T-cell (primary cell): ENCODE data around the gene TOMM20. TPM values are rescaled to one million over a fixed set of nuclear protein-coding genes. Genes with fewer than 3 reads are reported as not detected.
A peak's percentile ranks its signal among the peaks of the same experiment; 100 is the strongest.

Experiments used
- ATAC-seq, 4 experiments: fragments of 200-7000 bp in 3 of 4; fragments of 150-1000 bp in 1 of 4; cut with Tn5 transposase; replicated peaks in 1 of 4; 1 replicate in 3 of 4; 2 replicates in 1 of 4; pipeline ENCODE4 v1.10.0; 2021; ENCODE audit warnings: moderate library complexity in 3 of 4, mild to moderate bottlenecking in 2 of 4, moderate number of reproducible peaks in 1 of 4
- CTCF ChIA-PET, 2 donors: fragments of 300-600 bp; sonication (Branson Sonifier 250); formaldehyde crosslinking; loops; one replicate each; lab custom pipeline; 2022; ENCODE audit warnings: antibody characterized with exemption in 2 of 2; lab: Charles Lee
- POLR2A ChIA-PET, 2 donors: fragments of 300-600 bp; sonication (Branson Sonifier 250); formaldehyde crosslinking; loops; one replicate each; lab custom pipeline; 2022; ENCODE audit warnings: antibody characterized with exemption in 2 of 2; lab: Charles Lee
- DNase-seq, 35 experiments: peaks; one replicate each; pipeline versions ENCODE4 v3.0.0 to v3.0.0-alpha.2; 2013 to 2023
- H3K27ac ChIP-seq: one replicate; pipeline ENCODE4 v1.5.1; 2013; ENCODE audit warnings: low read length
- H3K27me3 ChIP-seq, 2 experiments: replicated peaks in 1 of 2; 1 replicate in 1 of 2; 2 replicates in 1 of 2; pipeline versions ENCODE4 v1.6.1 to v1.7.0; 2013; ENCODE audit warnings: low read length in 1 of 2, mixed read lengths in 1 of 2; ENCODE audit not compliant: control insufficient read depth in 2 of 2, insufficient read depth in 2 of 2; ENCODE audit errors: extremely low read depth in 1 of 2
- H3K36me3 ChIP-seq, 2 donors: 1 replicate in 1 of 2; 2 replicates in 1 of 2; pipeline versions ENCODE4 v1.6.1 to v1.7.0; 2013; ENCODE audit warnings: low read length in 1 of 2; ENCODE audit not compliant: control insufficient read depth in 2 of 2, insufficient read depth in 1 of 2; ENCODE audit errors: extremely low read depth in 1 of 2
- H3K4me1 ChIP-seq, 2 experiments: 1 replicate in 1 of 2; 2 replicates in 1 of 2; pipeline versions ENCODE4 v1.6.1 to v1.7.0; 2013; ENCODE audit warnings: low read length in 2 of 2, mixed read lengths in 1 of 2; ENCODE audit not compliant: insufficient read depth in 2 of 2, control insufficient read depth in 1 of 2; ENCODE audit errors: extremely low read depth in 1 of 2
- H3K4me3 ChIP-seq, 2 donors: 1 replicate in 1 of 2; 2 replicates in 1 of 2; pipeline versions ENCODE4 v1.5.1 to v1.7.0; 2013; ENCODE audit warnings: mild to moderate bottlenecking in 2 of 2, low read length in 1 of 2, moderate library complexity in 1 of 2; ENCODE audit not compliant: control insufficient read depth in 1 of 2; ENCODE audit errors: extremely low read depth in 1 of 2
- H3K9me3 ChIP-seq: 2 replicates; pipeline ENCODE4 v1.7.0; 2013
- H3K27ac Mint-ChIP-seq, 2 donors: one replicate each; pipeline ENCODE4 v1.8.0; 2020 to 2021; ENCODE audit warnings: mild to moderate bottlenecking in 2 of 2, mixed read lengths in 2 of 2
- H3K27me3 Mint-ChIP-seq, 2 donors: one replicate each; pipeline ENCODE4 v1.8.0; 2021 to 2022; ENCODE audit warnings: mixed read lengths in 2 of 2
- H3K36me3 Mint-ChIP-seq: one replicate; pipeline ENCODE4 v1.8.0; 2021; ENCODE audit warnings: mixed read lengths
- H3K4me1 Mint-ChIP-seq, 3 donors: one replicate each; pipeline ENCODE4 v1.8.0; 2020 to 2022; ENCODE audit warnings: mixed read lengths in 3 of 3, mild to moderate bottlenecking in 1 of 3
- H3K4me3 Mint-ChIP-seq, 3 donors: one replicate each; pipeline ENCODE4 v1.8.0; 2020 to 2022; ENCODE audit warnings: mild to moderate bottlenecking in 3 of 3, mixed read lengths in 3 of 3, moderate library complexity in 3 of 3
- H3K9me3 Mint-ChIP-seq, 3 donors: one replicate each; pipeline ENCODE4 v1.8.0; 2020 to 2022; ENCODE audit warnings: mixed read lengths in 3 of 3
- WGBS: methylation state at CpG from one replicate; pipeline ENCODE4 v1.1.5; 2013; ENCODE audit warnings: missing lambda C conversion rate; ENCODE audit not compliant: insufficient coverage; 5-methylcytosine and 5-hydroxymethylcytosine counted together
- total RNA-seq, 35 experiments: library from RNA in 6 of 35; stranded (reverse) in 6 of 35; fragments of 120-200 nt in 1 of 35; gene quantifications; one replicate each; pipeline versions ENCODE4 v1.2.1 to v1.2.4 and lab custom pipeline; 2013 to 2026

Gene TOMM20
- total RNA-seq, 5 donors from 2014 or later (not counting 1 experiment from before 2014, with no cell fraction given), result 81.7 to 115 (median 106) TPM

- no peak overlapping the region for H3K4me3 ChIP-seq
- peaks cover 22 to 86% of the 10 kb centered on the region in 2 donors for H3K36me3 ChIP-seq
- no peaks in the 10 kb centered on the region for H3K9me3 ChIP-seq
- Mint-ChIP-seq H3K4me1 (peaks cover 16 to 23% (median 22%) of the 10 kb centered on the region in 3 donors), H3K27me3 (no peaks in the 10 kb centered on the region), H3K27ac (peak overlapping the region in 1 of 2 donors; percentile 52), H3K9me3 (no peaks in the 10 kb centered on the region), H3K4me3 (no peak overlapping the region), H3K36me3 (peaks cover 44% of the 10 kb centered on the region)
- ChIA-PET POLR2A (interaction anchor here in 1 of 2 donors (0.6 kb wide), 1 partner anchor 114 kb away, joined by 3 read pairs; no protein-coding TSS in a partner anchor), CTCF (interaction anchor here in 1 of 2 donors (0.6 kb wide), 1 partner anchor 55 kb away, joined by 3 read pairs; no protein-coding TSS in a partner anchor)
- no peak overlapping the region for H3K27ac ChIP-seq
- H3K27me3 ChIP-seq, result no peaks in the 10 kb centered on the region
- no peak for ATAC-seq
- peaks cover 0 to 2% of the 10 kb centered on the region in 2 experiments for H3K4me1 ChIP-seq
- no CpG with 5 or more reads among the region's 4 CpGs for WGBS
- DNase-seq, result no peak
Observed at GRCh38 chr1:235147269-235147668, 18.6 kb upstream of the TOMM20 start.

GRCh38 chr1:235145639-235146038, 17.0 kb upstream of the TOMM20 start:
- H3K9me3 Mint-ChIP-seq, result no peaks in the 10 kb centered on the region
- peak overlapping the region in 1 of 2 donors; percentile 28 for H3K27ac Mint-ChIP-seq
- H3K4me1 Mint-ChIP-seq, result peaks cover 6 to 15% (median 11%) of the 10 kb centered on the region in 3 donors
- H3K36me3 Mint-ChIP-seq, result peaks cover 42% of the 10 kb centered on the region
- H3K27me3 Mint-ChIP-seq, result no peaks in the 10 kb centered on the region
- POLR2A ChIA-PET, result interaction anchor here (0.6 to 0.7 kb wide), 5 partner anchors 24 to 1135 kb away, joined by 3 to 14 read pairs (median 5); no protein-coding TSS in a partner anchor
- Histone ChIP-seq H3K4me1 (peaks cover 0 to under 1% of the 10 kb centered on the region in 2 experiments), H3K36me3 (peaks cover 16 to 78% of the 10 kb centered on the region in 2 donors), H3K4me3 (no peak overlapping the region), H3K27ac (no peak overlapping the region), H3K9me3 (no peaks in the 10 kb centered on the region), H3K27me3 (no peaks in the 10 kb centered on the region)
- no peak for ATAC-seq
- DNase-seq, result no peak
- CTCF ChIA-PET, result interaction anchor here (0.6 to 0.7 kb wide), 4 partner anchors 28 to 270 kb away, joined by 3 to 6 read pairs (median 4); no protein-coding TSS in a partner anchor
- no CpG with 5 or more reads among the region's 6 CpGs for WGBS
- H3K4me3 Mint-ChIP-seq, result no peak overlapping the region

GRCh38 chr1:235142991-235143390, 14.4 kb upstream of the TOMM20 start:
- CTCF ChIA-PET, result interaction anchor here (0.7 kb wide), 2 partner anchors 97 to 779 kb away, joined by 3 to 5 read pairs; no protein-coding TSS in a partner anchor
- Histone ChIP-seq H3K36me3 (peaks cover 16 to 76% of the 10 kb centered on the region in 2 donors), H3K27me3 (no peaks in the 10 kb centered on the region), H3K9me3 (no peaks in the 10 kb centered on the region), H3K4me3 (no peak overlapping the region), H3K27ac (no peak overlapping the region), H3K4me1 (no peaks in the 10 kb centered on the region)
- POLR2A ChIA-PET, result interaction anchor here in 1 of 2 donors (0.7 kb wide), 1 partner anchor 10 kb away, joined by 5 read pairs; no protein-coding TSS in a partner anchor
- H3K27ac Mint-ChIP-seq, result no peak overlapping the region
- no peak overlapping the region for H3K4me3 Mint-ChIP-seq
- 90% methylated on average over 2 of the region's 4 CpGs for WGBS
- H3K9me3 Mint-ChIP-seq, result no peaks in the 10 kb centered on the region
- no peaks in the 10 kb centered on the region for H3K27me3 Mint-ChIP-seq
- ATAC-seq, result no peak
- H3K36me3 Mint-ChIP-seq, result peaks cover 52% of the 10 kb centered on the region
- DNase-seq, result no peak
- H3K4me1 Mint-ChIP-seq, result peaks cover 7 to 15% (median 14%) of the 10 kb centered on the region in 3 donors

- H3K27me3 Mint-ChIP-seq, result no peaks in the 10 kb centered on the region
- H3K4me3 ChIP-seq, result no peak overlapping the region
- H3K4me3 Mint-ChIP-seq, result no peak overlapping the region
- ChIA-PET POLR2A (interaction anchor here (0.6 to 1.1 kb wide), 2 partner anchors 12 to 20 kb away, joined by 4 to 5 read pairs; no protein-coding TSS in a partner anchor), CTCF (interaction anchor here (0.6 to 1.0 kb wide), 2 partner anchors 9 to 28 kb away, joined by 3 read pairs; no protein-coding TSS in a partner anchor)
- 100% methylated on average over 3 of the region's 5 CpGs for WGBS
- H3K36me3 Mint-ChIP-seq, result peaks cover 66% of the 10 kb centered on the region
- no peaks in the 10 kb centered on the region for H3K4me1 ChIP-seq
- no peaks in the 10 kb centered on the region for H3K27me3 ChIP-seq
- DNase-seq (no peak), ATAC-seq (no peak)
- peak overlapping the region in 1 of 2 donors; percentile 28 for H3K27ac Mint-ChIP-seq
- H3K36me3 ChIP-seq, result peaks cover 15 to 71% of the 10 kb centered on the region in 2 donors
- peaks cover 7 to 15% (median 10%) of the 10 kb centered on the region in 3 donors for H3K4me1 Mint-ChIP-seq
- no peaks in the 10 kb centered on the region for H3K9me3 Mint-ChIP-seq
- no peaks in the 10 kb centered on the region for H3K9me3 ChIP-seq
- no peak overlapping the region for H3K27ac ChIP-seq
Observed at GRCh38 chr1:235139315-235139714, 10.7 kb upstream of the TOMM20 start.

GRCh38 chr1:235138821-235139220, 10.2 kb upstream of the TOMM20 start:
- H3K4me1 Mint-ChIP-seq, result peaks cover 7 to 13% (median 10%) of the 10 kb centered on the region in 3 donors
- Histone ChIP-seq H3K36me3 (peaks cover 14 to 72% of the 10 kb centered on the region in 2 donors), H3K27me3 (no peaks in the 10 kb centered on the region), H3K4me3 (no peak overlapping the region), H3K27ac (no peak overlapping the region), H3K4me1 (no peaks in the 10 kb centered on the region), H3K9me3 (no peaks in the 10 kb centered on the region)
- peak overlapping the region; percentile 28 to 71 for H3K27ac Mint-ChIP-seq
- POLR2A ChIA-PET, result interaction anchor here (0.5 to 1.1 kb wide), 2 partner anchors 12 to 83 kb away, joined by 4 read pairs; no protein-coding TSS in a partner anchor
- no peak for ATAC-seq
- no peaks in the 10 kb centered on the region for H3K9me3 Mint-ChIP-seq
- no peak for DNase-seq
- no CpG with 5 or more reads among the region's 2 CpGs for WGBS
- CTCF ChIA-PET, result interaction anchor here in 1 of 2 donors (0.6 kb wide), 1 partner anchor 9 kb away, joined by 3 read pairs; no protein-coding TSS in a partner anchor
- peaks cover 63% of the 10 kb centered on the region for H3K36me3 Mint-ChIP-seq
- H3K4me3 Mint-ChIP-seq, result no peak overlapping the region
- no peaks in the 10 kb centered on the region for H3K27me3 Mint-ChIP-seq

- peaks cover 7 to 57% of the 10 kb centered on the region in 2 donors for H3K36me3 ChIP-seq
- peak overlapping the region; percentile 3 to 67 for H3K27ac Mint-ChIP-seq
- CTCF ChIA-PET, result no interaction called here
- no peak overlapping the region for H3K27ac ChIP-seq
- H3K27me3 Mint-ChIP-seq, result no peaks in the 10 kb centered on the region
- H3K36me3 Mint-ChIP-seq, result peaks cover 50% of the 10 kb centered on the region
- H3K4me3 Mint-ChIP-seq, result no peak overlapping the region
- H3K4me1 ChIP-seq, result no peaks in the 10 kb centered on the region
- POLR2A ChIA-PET, result interaction anchor here in 1 of 2 donors (0.6 to 0.9 kb wide), 2 partner anchors 163 to 534 kb away, joined by 3 read pairs; no protein-coding TSS in a partner anchor
- WGBS, result 92% methylated on average over 2 of the region's 4 CpGs
- ATAC-seq (no peak), DNase-seq (no peak)
- H3K4me3 ChIP-seq, result no peak overlapping the region
- peaks cover 5 to 10% (median 7%) of the 10 kb centered on the region in 3 donors for H3K4me1 Mint-ChIP-seq
- H3K27me3 ChIP-seq, result no peaks in the 10 kb centered on the region
- H3K9me3 ChIP-seq, result no peaks in the 10 kb centered on the region
- H3K9me3 Mint-ChIP-seq, result no peaks in the 10 kb centered on the region
Observed at GRCh38 chr1:235136111-235136510, 7.5 kb upstream of the TOMM20 start.
